GM19468 (cell line): ENCODE measurements around the gene KCNK2.
"Not testable (repeated sequence)": the region's sequence is repeated elsewhere in the genome, so short reads cannot be mapped to it uniquely, and the experiment has no call there.

ENCODE experiments used
- ATAC-seq: cut with Tn5 transposase; IDR thresholded peaks from one replicate; pipeline ENCODE4 v1.9.1; 2021; ENCODE audit warnings: mild to moderate bottlenecking, moderate library complexity, moderate number of reproducible peaks; ENCODE audit not compliant: unreplicated experiment; ENCODE audit errors: extremely low read depth

The KCNK2 gene

GRCh38 chr1:215146240-215146975, 63.9 kb downstream of the KCNK2 start:
- ATAC-seq, result no peak

DNA sequence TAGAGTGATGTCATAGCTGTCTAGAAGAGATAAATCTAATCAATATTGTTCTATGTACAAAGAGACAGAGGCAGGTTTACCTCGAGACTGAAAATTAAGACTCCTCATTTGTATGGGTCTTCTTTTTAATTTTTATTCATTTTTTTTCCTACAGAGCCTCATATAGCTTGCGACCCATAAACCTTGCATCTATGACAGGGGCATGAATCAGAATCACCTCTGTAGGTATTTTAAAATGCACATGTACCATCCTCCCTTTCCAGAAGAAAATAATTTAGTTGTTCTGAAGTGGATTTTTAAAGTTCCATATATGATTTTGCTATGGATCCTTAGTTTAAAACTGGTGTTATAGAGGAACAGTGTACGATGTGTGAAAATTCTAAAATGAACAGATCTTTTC, 64.5 kb downstream of the KCNK2 start:
- no peak for ATAC-seq

DNA sequence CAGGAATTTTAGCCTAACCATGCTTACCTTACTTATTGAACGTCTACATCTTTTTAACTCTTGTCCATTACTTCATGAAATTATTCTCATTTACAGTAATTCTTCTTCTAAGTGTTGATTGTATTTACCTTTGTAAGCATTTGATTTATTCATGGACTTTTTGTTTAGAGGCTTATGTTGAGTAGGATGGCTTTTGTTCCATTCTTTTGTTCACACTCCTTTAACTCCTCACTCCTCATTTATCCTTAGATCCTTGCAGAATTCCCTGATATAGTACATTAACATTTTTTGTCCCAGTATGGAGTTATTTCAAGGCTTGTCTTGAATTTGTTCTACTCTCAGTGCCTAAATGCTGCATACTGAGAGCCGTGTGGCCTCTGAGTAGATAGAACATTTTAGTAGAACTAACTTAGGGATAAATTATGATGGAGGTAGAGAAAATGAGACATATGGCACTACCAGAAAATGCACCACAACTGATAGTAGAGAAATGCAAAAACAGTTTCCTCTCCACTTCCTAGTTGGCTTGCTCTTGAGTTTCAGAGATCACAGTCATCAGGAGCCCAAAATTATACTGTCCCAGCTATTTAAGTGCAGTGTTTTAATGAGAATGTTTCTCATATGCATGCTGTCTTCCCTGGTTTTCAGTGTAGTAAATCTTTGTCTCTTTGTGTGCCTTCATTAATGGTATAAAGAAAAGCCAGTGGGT, 69.5 kb downstream of the KCNK2 start:
- no peak for ATAC-seq

DNA sequence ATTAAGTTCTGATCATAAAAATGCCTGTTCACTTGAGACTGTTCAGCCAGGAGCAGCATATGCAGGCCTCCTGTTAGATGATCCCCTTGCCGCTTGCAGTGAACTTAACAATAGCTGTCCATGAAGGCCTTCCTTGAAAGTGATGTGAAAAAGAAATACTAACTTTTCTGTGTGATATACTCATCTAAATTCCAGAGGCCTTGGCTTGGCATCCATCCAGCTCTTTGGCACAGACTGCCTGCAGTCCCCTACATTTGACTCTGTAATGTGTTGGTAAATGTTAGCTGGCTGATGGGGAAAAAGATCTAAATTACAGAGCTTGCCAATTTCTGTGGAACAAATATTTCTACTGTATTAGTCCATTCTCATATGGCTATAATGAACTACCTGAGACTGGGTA, 73.7 kb downstream of the KCNK2 start:
- no peak for ATAC-seq

- no peak for ATAC-seq
Measured at GRCh38 chr1:215160351-215160750, 77.8 kb downstream of the KCNK2 start.

DNA sequence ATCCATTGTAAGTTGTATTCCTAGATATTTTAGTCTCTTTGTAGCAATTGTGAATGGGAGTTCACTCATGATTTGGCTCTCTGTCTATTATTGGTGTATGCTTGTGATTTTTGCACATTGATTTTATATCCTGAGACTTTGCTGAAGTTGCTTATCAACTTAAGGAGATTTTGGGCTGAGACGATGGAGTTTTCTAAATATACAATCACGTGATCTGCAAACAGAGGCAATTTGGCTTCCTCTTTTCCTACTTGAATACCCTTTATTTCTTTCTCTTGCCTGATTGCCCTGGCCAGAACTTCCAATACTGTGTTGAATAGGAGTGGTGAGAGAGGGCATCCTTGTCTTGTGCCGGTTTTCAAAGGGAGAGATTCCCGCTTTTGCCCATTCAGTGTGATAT, 80.6 kb downstream of the KCNK2 start:
- not testable (repeated sequence) for ATAC-seq

GRCh38 chr1:215166886-215167285, 84.3 kb downstream of the KCNK2 start:
- ATAC-seq, result no peak

DNA sequence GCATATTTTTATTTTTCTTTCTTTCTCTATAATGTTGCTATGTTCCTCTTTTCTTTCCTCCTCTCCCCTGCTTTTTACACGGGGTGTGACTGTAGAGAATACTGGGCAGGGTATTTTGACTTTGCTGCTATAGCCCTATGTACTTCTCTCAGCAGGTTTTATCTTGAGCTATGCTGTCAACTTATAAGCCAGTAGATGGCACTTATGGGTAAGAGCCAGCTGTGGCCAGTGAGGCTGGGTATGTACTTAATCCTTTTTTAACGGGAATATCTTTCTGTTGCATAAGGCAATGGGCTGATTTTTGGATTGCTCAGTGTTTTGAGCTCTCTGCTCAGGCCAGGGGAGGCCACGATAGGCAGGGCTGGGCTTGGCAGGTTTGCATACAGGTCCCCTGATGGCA, 99.0 kb downstream of the KCNK2 start:
- no peak for ATAC-seq

GRCh38 chr1:215185067-215185620, 102.6 kb downstream of the KCNK2 start:
- no peak for ATAC-seq

DNA sequence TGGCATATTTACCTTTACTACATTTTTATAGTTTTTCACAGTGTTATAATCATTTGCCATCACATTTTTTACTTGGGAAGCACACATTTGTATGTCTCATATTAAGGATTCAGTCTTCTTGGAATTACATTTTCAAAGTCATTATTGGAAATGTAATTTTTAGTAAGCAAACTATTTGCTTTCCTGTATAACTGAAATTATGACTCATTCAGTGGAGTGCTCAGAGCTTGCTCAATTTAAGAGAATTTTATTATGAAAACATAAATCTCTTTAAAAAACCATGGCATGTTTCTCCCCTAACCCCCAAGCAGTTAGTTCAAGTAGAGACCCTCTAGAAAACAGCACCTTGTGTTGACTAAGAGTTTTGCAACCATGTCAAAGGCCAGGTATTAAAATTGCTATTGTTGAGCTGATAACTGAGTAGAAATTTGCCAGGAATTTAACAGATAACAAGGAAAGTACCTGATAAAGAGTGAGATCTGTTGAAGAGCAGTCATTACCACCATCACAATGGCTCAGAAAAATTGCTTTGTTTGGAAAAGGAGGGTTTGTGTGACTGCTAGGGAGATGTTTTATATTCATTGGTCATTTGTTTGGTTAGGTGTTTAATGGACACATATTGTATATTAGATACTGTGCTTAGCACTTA, 105.9 kb downstream of the KCNK2 start:
- ATAC-seq, result no peak

DNA sequence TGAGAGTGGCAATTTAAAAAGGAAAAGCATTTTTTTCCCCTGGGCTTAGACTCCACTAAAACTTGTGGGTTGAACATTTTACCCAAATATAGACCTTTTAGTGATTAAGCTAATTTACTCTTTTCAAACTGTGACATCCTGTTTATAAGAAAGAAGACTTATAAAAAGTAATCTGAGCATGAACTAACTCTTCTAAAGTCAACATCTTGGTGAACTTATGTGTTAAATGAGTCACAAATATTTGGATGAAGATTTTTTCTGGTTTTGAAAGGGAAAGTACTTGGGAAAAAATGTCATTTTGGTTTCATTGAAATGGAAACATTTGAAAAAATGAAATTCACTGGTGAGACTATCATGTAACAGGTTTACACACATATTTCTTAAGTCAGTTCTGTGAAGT, 109.8 kb downstream of the KCNK2 start:
- ATAC-seq, result no peak

- no peak for ATAC-seq
Measured at GRCh38 chr1:215198021-215198420, 115.5 kb downstream of the KCNK2 start.

- no peak for ATAC-seq
Measured at GRCh38 chr1:215200121-215200520, 117.6 kb downstream of the KCNK2 start.

GRCh38 chr1:215201283-215201682, 118.7 kb downstream of the KCNK2 start:
- no peak for ATAC-seq

GRCh38 chr1:215202868-215203267, 120.3 kb downstream of the KCNK2 start:
- ATAC-seq, result no peak

DNA sequence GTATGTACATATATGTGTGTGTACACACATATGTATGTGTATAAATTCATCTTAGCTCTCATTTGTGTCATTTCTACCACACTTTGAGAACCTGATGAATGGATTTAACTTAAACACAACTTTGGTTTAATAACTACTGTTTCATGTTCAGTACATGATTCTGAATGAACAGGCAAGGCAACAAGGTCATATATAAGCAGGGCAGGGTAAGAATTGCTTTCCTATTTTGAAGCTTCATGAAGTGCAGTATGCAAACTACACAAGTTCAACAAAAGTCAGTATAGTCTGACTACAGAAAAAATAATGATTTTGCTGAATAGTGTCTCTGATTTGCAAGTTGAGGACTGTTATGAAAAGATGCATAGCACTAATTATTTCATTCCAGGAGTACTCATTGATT, 127.6 kb downstream of the KCNK2 start:
- no peak for ATAC-seq

- ATAC-seq, result no peak
Measured at GRCh38 chr1:215215846-215216245, 133.3 kb downstream of the KCNK2 start.

GRCh38 chr1:215219372-215219771, 136.8 kb downstream of the KCNK2 start:
- no peak for ATAC-seq

DNA sequence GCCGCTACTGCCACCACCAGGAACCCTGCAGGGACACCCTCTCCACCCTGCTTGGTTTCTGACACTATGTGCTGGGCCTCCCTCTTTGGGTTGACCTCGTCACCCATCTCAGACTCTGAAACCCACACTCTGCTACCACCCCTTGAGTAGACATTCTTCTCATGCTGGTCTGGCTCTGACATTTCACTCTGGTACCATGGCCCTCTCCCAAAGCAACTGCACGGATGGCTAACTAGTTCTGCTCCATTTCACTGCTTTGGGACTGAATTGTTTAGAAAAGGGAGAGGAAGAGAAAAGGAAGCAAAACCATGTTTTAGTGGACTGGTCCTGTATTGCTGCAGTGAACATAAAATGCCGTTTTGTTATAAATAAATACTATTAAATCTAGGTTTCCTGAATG, 137.8 kb downstream of the KCNK2 start:
- ATAC-seq, result no peak

DNA sequence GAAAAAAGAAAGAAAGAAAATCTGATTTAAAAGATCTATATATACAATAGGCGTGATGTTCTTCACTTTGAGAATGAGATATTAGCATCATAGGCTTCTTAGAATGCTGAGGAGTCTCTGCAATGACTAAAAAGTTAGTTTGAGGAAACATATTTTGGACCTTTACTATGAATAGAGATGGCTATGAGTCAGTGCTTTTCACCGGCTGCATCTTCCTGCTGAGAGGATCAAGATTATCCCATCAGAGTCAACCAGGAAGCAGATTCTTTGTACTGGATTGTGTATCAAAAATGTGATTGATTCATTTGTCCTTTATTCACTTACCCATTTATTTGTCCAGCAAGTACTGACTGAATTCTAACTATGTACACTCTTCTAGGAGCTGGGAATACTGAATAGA, 144.2 kb downstream of the KCNK2 start:
- ATAC-seq, result no peak

DNA sequence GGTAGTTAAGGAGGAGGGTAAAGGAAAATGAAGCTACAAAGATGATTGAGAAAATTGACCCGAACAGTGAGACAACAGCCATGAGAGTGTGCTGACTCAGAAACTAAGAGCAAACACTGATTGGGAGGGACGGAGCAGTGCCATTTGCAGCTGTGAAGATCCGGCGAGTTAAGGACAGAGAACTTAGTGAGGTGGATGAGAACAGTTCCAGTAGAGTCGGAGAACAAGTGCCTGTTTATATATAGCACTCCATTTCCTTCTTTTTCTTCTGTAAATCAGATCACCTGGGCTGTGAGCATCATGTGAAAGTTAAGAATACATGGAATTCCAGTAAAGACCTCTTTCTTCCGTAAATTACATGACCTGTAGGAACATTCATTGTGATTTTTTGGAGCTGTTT, 145.7 kb downstream of the KCNK2 start:
- ATAC-seq, result no peak
